WERI-Rb-1 (cell line): ENCODE measurements around the gene VAV2.

Experiments used
- DNase-seq: peaks from one replicate; pipeline ENCODE4 v3.0.0-alpha.2; 2020
- H3K27ac ChIP-seq: fragments of 250-450 bp; sonication (Bioruptor Pico); 2 replicates; pipeline ENCODE4 v1.5.1; 2020; ENCODE audit warnings: mild to moderate bottlenecking, moderate library complexity
- H3K27me3 ChIP-seq: fragments of 250-450 bp; sonication (Bioruptor Pico); 2 replicates; pipeline ENCODE4 v1.5.1; 2021; ENCODE audit warnings: mild to moderate bottlenecking, low read depth, moderate library complexity; ENCODE audit not compliant: insufficient read depth, severe bottlenecking
- H3K36me3 ChIP-seq: fragments of 250-450 bp; sonication (Bioruptor Pico); 2 replicates; pipeline ENCODE4 v1.5.1; 2020; ENCODE audit warnings: mild to moderate bottlenecking, moderate library complexity
- H3K4me3 ChIP-seq: 2 replicates; pipeline ENCODE4 v1.5.1; 2011; ENCODE audit warnings: low read depth, mild to moderate bottlenecking, control low read depth, low read length
- H3K9me3 ChIP-seq: fragments of 250-450 bp; sonication (Bioruptor Pico); 2 replicates; pipeline ENCODE4 v1.5.1; 2021; ENCODE audit warnings: mild to moderate bottlenecking, moderate library complexity; ENCODE audit not compliant: severe bottlenecking
- TF ChIP-seq, protein P1 (sequence below): IDR thresholded peaks from 2 replicates; pipeline ENCODE4 v1.5.1; 2011; ENCODE audit warnings: low read depth, mild to moderate bottlenecking, control low read depth, inconsistent platforms, low read length

Gene VAV2

DNA sequence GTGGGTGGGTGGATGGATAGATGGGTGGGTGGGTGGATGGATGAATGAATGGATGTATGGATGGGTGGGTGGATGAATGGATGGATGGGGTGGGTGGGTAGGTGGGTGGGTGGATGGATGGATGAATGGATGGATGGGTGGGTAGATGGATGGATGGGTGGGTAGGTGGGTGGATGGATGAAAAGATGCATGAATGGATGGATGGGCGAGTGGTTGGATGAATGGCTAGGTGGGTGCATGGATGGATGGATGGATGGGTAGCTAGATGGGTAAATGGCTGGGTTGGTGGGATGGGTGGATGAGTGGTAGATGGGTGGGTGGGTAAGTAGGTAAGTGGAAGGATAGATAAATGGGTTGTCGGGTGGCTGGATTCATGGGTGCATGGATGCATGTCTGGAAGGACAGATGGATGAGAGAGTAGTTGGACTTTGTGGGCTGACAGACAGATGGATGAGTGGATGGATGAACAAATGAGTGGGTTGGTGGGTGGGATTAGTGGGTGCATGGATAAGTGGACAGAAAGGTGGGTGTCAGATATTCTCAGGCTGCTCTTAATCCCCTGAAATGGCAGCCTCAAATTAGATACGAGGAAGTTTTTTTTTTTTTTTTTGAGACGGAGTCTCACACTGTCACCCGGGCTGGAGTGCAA, 153.1 kb downstream of the VAV2 start:
- Histone ChIP-seq H3K9me3 (no peaks in the 10 kb centered on the region), H3K27ac (no peak overlapping the region), H3K36me3 (no peaks in the 10 kb centered on the region), H3K4me3 (no peak overlapping the region), H3K27me3 (no peaks in the 10 kb centered on the region)
- DNase-seq: no peak
- TF ChIP-seq, protein P1, sequence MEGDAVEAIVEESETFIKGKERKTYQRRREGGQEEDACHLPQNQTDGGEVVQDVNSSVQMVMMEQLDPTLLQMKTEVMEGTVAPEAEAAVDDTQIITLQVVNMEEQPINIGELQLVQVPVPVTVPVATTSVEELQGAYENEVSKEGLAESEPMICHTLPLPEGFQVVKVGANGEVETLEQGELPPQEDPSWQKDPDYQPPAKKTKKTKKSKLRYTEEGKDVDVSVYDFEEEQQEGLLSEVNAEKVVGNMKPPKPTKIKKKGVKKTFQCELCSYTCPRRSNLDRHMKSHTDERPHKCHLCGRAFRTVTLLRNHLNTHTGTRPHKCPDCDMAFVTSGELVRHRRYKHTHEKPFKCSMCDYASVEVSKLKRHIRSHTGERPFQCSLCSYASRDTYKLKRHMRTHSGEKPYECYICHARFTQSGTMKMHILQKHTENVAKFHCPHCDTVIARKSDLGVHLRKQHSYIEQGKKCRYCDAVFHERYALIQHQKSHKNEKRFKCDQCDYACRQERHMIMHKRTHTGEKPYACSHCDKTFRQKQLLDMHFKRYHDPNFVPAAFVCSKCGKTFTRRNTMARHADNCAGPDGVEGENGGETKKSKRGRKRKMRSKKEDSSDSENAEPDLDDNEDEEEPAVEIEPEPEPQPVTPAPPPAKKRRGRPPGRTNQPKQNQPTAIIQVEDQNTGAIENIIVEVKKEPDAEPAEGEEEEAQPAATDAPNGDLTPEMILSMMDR: no peak

DNA sequence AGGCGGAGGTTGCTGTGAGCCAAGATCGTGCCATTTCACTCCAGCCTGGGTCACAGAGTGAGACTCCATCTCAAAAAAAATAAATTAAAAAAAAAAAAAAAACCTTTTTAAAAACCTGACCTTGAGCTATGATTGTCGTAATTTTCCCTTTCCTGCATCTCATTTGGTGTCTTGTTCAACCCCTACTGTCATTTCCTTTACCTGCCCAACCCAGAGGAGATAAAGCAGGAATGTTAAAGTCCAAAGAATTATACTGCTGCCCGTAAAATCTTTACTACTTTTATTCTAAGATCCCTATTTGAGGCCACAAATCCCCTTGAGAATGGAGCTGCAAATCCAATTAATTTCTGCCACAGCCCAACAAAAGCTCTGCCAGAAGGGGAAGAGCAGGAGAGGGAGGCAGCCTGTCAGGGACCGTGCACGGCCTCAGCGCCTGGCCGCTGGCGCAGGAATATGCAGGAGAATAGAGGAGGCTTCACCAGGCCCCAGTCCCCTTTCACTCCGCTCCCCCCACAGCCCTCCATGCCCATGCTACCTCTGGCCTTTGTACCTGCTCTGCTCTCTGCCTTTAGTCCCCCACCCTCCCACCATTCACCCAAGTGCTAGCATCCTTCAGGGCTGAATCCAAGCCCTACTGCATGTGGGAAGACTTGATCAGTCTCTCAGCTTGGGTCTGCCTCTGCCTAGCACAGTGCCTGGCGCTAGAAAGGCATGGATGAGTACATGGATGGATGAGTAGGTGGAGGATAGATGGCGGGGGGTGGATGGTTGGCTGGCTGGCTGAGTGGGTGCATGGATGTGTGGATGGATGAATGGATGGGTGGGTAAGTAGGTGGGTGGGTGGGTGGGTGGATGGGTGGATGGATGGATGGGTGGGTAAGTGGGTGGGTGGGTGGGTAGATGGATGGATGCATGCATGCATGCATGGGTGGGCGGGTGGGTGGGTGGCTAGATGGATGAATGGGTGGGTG, 154.2 kb downstream of the VAV2 start:
- peaks cover 5% of the 10 kb centered on the region for H3K36me3 ChIP-seq
- H3K9me3 ChIP-seq: no peaks in the 10 kb centered on the region
- DNase-seq: peak; percentile 71
- TF ChIP-seq, protein P1: no peak
- H3K4me3 ChIP-seq: no peak overlapping the region
- H3K27ac ChIP-seq: no peak overlapping the region
- no peaks in the 10 kb centered on the region for H3K27me3 ChIP-seq

DNA sequence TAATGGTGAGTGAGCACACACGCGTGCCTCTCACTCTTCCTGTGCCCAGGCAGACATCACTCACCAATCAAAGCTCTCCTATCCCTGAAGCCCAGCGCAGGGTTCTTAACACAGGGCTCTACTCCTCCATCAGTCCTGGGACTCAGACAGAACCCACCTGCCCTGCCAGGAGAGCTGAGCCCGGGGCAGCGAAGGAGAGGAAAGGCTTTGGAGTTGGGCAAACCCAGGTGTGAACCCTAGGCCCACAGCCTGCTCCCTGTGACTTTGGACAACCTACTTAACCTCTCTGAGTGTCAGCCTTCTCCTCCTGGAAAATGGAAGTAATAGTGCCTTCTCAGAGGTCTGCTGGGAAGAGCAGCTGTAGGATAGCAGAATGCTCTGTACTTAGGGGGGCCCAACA, 155.3 kb downstream of the VAV2 start:
- Histone ChIP-seq H3K4me3 (no peak overlapping the region), H3K36me3 (peaks cover 7% of the 10 kb centered on the region), H3K27me3 (no peaks in the 10 kb centered on the region), H3K27ac (no peak overlapping the region), H3K9me3 (no peaks in the 10 kb centered on the region)
- TF ChIP-seq, protein P1: no peak
- no peak for DNase-seq

DNA sequence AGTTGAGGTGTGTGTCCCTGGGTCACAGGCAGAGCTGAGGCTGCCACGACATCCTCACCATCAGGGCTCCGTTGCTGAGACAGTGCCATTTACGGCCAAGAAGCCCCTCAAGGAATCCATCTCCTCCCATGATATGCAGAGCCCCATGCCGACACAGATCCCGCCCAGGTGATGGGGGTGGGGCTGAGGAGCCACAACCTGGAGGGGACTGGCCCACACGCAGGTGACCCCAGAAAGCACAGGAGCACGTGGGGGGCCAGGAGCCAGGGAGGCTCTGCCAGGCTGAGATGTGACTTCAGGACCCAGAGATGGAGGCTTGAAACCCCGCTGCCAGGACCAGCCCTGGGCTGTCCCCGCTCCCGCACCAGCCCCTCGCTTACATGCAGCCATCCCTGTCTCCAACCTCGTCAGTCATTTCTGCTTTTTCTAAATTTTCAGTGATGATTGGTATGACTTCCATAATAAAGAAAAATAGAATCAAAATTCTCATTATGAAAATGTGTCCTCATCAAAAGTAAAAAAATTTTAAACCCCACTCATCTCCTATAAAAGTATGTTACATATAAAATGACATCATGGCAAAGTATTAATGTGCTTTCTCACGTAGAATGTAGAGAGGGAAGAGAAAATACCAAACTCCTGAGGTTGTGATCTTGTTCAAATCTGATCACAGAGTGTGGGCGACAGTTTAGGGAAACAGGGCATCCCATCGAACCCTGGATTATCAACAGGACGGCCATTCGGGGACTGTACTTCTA, 155.9 kb downstream of the VAV2 start:
- Histone ChIP-seq H3K27me3 (no peaks in the 10 kb centered on the region), H3K36me3 (peaks cover 10% of the 10 kb centered on the region), H3K9me3 (no peaks in the 10 kb centered on the region), H3K27ac (no peak overlapping the region), H3K4me3 (no peak overlapping the region)
- TF ChIP-seq, protein P1: no peak
- DNase-seq: no peak

DNA sequence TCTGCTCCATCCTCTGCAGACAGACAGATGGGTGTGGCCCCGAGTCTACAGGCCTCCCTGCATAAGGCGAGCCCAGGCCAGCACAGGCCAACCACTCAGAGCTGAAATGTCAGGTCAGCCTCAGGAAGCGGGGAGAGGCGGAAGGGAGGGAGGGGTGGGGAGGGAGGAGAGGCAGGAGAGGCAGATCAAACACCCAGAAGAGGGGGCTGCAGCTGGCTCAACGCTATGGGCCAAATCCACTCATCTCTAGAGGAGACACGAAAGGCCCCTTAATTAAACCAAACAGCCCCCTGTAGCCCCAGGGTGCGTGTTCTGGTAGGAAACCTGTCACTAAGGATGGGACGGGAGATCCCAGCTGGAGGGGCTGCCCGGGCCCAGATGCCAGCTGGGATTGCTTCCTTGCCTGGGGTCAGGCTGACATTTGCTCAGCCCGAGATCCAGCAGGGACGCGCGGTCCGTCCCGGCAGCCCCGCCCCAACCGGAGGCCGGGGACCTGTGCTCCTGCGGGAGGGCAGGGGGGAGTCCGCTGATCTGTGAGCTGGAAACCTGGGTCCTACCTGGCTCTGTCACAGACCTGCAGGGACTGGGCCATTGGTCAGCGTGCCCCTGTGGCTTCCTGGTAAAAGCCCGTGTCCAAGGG, 156.7 kb downstream of the VAV2 start:
- Histone ChIP-seq H3K36me3 (peaks cover 14% of the 10 kb centered on the region), H3K4me3 (no peak overlapping the region), H3K27ac (no peak overlapping the region), H3K27me3 (no peaks in the 10 kb centered on the region), H3K9me3 (no peaks in the 10 kb centered on the region)
- DNase-seq: no peak
- TF ChIP-seq, protein P1: no peak
